Measurements from ENCODE around the gene KCNN2.

GRCh38 chr5:114319821-114320220 lies 42.0 kb upstream of the KCNN2 start:
- TF ChIP-seq CTCF (conservative IDR thresholded peaks at IDR 0.05) (no peak), EZH2 (IDR thresholded peaks at IDR 0.05; ENCODE audit: low read depth) (no peak)

All from PC-9 (cell line).